NCI-H526 treated with DMSO at 0.1 percent for 48 hours (cell line): Measurements from ENCODE around the gene ARFGAP1.
"Not testable (repeated sequence)": the region's sequence is repeated elsewhere in the genome, so short reads cannot be mapped to it uniquely, and the experiment has no call there.

Experiments used
- DNase-seq: peaks from one replicate; lab custom pipeline; 2025; lab: John Stamatoyannopoulos, UW

The ARFGAP1 gene

DNA sequence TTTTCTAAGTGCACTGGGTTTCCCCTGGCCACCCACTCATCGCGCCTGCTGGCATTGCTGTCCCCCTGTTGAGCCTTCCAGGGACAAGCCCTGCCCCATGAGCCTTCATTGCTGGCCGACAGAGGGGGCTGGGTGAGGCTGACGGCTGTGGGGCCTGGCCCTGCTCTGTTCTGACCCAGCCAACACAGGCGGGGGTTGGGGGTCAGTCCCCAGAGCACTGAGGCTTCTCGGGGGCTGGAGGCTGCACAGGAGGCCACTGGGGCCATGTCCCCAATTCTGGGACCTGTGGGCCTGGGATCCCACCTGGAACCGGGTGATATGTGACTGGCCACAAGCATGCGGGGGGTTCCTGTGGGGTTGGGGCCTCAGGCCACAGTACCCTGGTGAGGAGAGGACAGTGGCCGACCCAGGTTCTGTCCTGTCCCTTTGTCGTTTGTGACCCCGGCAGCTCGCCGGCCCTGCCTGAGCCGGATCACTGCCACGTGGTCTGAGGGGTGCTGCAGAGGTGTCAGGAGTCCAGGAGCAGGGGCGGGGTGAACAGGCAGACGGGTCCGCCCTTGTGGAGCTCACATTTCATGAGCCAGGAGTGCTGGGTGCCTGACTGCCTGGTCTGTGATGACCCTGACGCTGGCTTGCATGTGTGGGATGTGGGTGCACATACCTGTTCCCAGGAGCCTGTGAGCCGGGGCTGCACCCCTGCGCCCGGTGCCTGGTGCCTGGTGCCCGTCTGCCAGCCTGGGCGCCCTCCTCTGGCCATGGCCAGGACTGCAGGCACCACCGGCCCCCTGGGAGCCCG is 18.3 kb downstream of the ARFGAP1 start:
- peak; percentile 34 for DNase-seq

DNA sequence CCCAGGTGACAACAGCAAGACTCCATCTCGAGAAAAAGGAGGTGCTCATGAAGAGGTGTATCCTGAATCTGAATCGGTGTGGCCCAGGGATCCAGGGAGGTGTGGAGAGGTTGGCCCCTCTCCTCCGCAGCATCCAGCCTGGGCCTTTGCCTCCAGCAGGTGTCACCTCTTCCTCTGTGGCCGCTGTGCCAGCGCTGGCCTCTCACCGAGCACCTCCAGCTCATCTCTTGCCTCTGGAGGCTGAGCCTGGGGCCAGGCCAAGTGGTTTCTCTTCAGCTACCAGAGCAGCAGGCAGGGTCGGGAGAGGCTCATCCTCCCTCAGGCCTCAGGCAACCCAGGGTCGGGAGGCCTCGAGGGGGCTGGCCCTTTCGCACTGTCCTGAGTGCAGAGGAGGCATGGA is 19.2 kb downstream of the ARFGAP1 start:
- DNase-seq, result no peak

DNA sequence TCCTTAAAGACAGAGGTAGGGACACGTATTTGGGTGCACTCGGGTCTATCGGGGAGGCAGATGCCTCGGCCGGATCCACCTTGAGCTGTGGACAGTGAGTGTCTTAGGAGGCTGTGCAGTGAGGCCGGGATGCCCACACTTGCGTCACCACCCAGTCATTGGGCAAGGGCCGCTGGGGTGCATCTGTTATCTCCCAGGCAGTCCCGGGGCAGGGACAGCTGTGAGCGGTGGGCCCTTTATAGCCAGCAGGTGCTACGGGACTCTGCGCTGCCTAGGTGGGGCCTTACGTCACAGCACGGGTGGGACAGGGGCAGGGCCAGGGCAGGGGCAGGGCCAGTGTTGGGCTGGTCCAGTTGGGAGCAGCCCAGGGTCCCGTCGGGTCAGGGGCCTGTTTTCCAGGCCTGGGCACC is 19.7 kb downstream of the ARFGAP1 start:
- no peak for DNase-seq

DNA sequence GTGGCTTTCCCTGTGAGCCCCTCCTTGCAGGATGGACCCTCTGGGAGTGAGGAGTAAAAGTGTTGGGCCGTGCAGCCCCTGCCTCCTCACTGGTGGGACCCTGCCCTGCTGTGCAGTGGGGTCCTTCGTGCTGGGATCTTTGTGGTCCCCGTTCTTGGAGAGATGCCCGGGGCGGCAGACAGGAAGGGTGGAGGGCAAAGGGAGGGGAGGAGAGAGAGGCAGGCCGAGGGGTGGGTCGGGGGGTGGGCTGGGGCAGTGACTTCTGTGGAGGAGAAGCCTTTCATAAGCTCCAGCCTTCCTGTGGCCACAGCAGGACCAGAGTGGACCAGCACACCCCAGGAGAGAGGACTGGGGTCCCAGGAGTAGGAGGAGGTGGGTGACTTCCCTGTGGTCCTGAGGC is 20.3 kb downstream of the ARFGAP1 start, which contains the start of gene COL20A1:
TSS of gene COL20A1 (plus strand) at position 283 of the 400 bp plus-strand sequence. CDS start 1,922 bp downstream, outside the sequence.
- no peak for DNase-seq

DNA sequence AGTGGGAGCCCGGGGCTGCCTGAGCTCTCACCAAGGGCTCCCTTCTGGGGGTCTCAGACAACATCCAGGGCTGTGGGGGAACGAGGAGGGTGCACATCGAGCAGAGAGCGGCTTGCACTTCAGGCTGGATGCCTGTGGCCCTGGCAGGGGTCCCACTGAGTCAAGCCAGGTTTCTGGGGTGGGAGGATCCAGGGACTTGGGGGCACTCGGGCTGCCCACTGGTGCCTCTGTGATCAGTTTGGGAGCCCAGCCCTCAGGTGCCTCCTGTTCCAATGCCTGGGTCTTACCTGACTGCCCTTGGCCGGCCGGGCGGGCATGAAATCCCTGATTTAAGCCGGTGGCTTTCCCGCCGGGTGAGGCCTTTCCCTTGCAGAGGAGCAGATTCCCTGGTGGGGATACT is 20.8 kb downstream of the ARFGAP1 start:
- DNase-seq, result no peak

DNA sequence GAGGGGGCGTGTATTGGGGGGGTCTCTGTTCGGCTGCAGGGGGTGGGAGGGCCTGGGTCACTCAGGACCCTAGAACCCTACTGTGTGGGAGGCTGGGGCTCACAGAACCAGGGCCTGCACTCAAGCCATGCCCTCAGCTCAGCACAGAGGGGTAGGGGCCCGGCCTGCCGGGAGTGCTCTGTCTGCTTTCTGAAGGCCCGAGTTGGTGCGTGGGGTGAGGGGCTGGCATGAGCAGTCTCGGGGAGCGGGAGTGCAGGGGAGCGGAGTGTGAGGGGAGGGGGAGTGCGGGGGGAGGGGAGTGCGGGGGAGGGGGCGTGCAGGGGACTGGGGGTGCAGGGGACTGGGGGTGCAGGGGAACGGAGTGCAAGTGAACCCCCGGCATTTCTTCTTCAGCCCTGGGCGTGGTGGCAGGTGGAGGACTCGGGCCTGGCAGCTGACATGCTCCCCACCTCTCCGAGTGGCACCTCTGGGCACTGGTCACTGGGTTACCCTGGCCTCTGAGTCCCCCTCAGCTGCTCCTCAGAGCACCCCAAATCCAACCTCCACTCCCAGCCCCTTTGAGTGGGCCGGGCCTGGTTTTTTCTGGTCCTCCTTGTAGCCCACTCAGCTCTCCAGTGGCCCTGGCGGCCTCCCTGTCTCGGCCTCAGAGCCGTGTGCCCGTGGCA is 21.4 kb downstream of the ARFGAP1 start:
- DNase-seq, result no peak

DNA sequence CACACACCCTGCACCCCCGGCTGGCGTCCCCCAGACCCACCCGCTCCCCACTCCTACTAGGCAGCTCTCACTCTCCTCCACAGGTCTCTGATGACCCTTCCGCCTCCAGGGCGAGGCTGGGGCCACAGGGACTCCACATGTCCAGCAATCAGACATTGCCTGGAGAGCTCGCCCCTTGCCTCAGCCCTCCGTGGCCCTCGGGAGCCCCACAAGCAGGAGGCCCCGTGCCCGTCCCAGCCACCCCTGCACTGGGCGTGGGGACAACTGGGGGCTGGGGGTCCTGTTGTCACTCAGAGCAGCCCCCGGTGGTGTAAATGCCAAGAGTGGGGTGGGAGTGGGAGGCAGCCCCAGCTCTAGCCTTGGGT is 21.9 kb downstream of the ARFGAP1 start:
- DNase-seq, result no peak

DNA sequence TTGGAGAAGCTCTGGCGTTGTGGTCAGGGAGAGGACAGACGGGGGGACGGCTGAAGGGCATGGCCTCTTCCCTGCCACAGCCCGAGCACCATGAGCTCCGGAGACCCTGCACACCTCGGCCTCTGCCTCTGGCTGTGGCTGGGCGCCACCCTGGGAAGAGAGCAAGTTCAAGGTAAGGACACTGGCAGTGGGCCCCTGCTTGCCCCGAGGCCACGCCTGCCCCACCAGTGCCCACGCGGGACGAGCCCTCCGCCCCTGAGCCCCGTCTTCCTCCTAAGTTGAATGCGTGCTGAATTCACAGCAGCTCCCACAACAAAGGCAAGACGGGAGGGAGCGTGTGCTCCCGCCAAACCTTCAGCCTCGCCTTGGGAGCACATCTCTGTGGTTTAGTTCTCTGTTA is 22.4 kb downstream of the ARFGAP1 start:
- no peak for DNase-seq

DNA sequence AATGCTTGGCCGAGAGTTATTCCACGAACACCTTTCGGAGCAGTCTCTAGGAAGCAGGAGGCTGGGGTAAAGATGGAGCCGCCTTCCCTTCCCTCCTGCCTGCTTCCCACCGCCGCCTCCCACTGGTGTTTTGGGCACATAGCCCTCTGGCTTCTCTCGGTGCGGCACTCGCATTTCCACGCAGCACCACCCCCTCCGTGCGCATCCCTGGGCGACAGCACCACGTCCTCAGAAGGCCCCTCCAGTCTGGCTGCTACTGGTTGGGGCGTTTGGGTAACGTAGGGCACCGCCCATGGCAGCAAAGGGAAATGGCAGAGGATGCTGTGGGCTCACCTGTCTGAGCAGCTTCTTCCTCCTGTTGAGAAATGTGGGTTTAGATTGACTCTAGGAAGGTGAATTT is 22.8 kb downstream of the ARFGAP1 start:
- DNase-seq, result peak; percentile 15

DNA sequence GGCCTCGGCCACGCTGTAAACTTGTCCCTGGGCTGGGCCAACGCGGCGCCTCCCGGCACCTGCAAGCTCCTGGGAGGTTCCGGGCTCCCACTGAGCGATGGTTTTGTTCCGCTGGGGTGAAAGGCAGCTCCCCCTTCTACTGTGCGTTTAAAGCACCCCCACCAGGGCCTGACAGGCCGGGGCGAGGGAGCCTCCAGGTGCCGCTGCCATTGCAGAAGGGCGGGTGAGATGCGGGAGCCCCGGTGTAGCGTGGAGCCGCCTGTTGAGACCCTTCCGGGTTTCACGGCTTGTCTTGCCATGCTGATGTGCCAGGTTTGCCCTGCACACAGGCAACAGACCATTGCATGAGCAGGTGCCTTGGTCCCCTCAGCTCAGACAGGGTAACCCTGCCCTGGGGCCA is 23.2 kb downstream of the ARFGAP1 start:
- DNase-seq, result no peak

DNA sequence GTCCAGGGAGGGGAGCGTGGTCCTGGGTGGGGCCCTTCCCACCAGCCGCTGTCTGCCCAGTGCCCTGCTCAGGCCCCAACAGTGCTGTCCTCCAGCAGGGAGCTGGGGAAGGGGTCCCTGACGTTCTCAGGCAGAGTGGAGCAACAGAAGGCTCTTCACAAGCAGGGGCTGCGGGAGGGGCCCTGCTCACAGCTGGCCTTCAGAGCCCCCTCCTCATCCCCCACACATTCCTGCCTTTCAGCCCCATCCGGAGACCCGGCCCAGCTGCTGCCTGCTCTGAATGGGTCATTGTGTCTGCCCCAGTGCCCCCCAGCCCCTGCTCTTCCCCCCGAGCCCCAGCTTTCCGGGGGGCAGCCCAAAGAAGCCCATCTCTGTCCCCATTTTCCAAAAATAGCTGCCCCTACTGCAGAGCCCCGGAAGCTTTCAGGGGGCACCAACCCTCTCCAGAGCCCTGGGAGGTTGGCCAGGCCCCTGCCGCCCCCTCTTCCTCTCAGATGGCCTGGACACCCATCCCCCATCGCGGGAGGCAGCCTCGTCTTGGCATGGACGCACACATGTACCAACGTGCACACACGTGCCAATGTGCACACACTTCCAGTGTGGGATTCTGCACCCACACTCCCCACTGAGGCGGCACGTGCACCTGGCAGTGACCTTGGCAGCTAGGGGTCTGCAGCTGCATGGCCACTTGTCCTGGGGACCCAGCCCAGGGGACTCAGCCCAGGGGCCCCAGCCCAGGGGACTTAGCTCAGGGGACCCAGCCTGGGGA is 24.1 kb downstream of the ARFGAP1 start:
- no peak for DNase-seq

DNA sequence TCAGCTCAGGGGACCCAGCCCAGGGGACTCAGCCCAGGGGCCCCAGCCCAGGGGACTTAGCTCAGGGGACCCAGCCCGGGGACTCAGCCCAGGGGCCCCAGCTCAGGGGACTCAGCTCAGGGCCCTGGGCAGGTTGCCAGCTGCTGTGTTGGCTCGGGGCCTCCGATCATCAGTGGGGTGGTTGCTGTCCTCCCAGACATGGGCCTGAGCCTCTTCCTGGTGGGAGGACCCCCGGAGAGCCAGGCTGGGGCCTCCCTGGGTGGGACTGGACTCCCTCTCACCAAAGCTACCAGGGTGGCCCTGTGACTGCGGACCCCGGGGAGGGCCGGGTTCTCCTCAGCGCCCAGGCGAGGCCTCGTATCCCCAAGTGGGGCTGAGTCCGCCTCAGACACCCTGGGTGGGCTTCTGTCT is 24.8 kb downstream of the ARFGAP1 start:
- DNase-seq, result no peak

DNA sequence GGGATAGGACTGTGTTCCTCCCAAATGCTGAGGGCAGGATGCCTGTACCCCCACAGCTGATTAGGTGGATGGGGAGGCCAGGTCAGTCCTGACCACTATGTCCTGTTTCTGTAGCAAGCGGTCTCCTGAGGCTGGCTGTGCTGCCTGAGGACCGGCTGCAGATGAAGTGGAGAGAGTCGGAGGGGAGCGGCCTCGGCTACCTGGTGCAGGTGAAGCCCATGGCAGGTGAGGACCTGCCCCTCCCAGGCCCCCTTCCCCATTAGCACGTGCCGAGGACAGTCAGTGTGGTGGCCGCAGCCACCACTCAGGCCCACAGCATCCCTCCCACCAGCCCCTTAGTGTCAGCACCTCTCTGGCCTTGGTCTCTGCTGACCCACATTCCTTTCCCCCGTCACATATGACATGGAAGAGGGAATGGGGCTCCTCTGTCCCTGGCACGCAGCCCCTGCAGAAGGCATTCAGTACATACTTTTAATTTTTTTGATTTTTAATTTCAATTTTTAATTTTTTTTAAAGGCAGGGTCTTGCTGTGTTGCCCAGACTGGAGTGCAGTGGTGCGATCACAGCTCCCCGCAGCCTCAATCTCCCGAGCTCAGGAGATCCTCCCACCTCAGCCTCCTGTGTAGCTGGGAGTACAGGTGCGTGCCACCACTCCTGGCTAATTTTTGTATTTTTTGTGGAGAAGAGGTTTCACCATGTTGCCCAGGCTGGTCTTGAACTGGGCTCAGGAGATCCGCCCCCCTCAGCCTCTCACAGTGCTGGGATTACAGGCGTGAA is 25.4 kb downstream of the ARFGAP1 start:
- no peak for DNase-seq

DNA sequence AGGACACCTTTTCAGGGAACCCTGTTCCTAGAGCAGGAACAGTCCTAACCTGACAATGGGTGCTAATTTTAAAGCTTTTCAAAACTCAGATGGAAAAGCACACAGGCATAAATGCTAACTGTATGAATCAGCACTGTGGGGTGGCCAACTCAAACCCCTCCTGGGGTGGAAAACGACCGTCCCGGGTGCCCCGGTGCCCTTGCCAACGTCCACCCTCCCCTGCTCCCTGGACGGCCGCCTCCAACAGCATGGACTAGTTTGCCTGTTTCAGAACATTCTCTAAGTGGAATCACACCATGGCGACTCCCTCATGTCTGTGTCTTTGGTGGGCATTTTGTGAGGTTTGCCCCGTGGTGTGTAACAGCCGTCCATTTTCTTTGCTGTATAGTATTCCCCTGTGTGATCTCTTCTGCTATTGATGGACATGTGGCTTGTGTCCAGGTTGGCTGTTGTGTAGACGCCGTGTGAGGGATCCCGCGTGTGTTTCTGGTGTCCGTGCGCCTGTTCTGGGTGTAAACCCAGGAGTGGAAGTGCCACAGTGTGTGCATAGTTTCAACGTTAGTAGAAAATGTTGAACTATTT is 26.2 kb downstream of the ARFGAP1 start:
- no peak for DNase-seq

DNA sequence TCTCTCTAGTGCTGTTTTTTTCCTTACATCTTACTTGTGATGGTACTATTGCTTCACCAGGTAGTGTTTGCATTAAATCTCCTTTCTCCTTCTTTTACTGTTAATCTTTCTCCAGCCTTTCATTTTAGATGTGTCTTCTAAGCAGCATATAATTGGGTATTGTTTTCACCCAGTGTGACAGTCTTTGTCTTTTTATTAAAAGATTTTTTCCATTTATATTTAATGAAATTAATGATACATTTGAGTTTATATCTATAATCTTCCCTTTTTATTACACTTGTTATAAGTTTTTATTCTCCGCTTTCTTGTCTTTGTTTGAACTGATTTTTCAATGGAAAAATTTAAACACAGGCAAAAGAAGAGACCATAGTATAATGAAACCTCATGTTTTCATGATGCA is 29.1 kb downstream of the ARFGAP1 start:
- no peak for DNase-seq

DNA sequence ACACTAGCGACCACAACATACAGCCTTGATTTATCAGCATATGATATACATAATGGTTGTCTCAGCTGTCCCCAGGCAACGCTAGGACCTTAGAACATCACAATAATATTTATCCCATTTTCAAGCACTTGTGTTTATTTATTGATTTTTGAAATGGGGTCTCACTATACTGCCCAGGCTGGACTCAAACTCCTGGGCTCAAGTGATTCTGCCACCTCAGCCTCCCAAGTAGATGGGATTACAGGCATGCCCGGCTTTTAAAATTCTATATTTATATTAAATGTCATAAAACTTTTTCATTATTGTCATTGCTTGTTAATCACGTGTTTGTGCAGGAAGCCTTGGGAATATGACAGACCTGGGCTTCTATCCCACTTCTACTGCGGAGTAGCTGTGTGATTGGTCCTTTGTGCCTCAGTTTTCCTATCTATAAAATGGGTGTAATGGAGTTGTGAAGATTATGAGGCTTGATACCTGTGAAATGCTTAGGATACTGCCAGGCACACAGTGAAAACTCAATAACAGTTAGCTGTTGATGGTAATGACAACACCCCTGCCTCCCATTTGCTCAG is 30.6 kb downstream of the ARFGAP1 start:
- DNase-seq, result no peak

DNA sequence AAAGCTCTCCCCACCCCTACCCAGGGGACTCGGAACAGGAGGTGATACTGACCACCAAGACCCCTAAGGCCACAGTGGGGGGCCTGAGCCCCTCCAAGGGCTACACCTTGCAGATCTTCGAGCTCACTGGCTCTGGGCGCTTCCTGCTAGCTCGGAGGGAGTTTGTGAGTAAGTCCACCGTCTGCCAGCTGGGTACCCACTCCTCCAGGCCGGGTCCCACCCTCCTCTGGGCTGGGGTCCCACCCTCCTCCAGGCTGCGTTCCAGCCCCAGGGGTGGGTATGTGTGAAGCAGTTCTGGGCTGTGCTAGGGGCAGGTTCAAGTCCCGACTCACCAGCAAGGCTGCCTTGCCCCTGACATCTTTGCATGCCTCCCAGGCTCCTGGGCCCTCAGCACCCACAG is 32.8 kb downstream of the ARFGAP1 start:
- DNase-seq, result no peak

DNA sequence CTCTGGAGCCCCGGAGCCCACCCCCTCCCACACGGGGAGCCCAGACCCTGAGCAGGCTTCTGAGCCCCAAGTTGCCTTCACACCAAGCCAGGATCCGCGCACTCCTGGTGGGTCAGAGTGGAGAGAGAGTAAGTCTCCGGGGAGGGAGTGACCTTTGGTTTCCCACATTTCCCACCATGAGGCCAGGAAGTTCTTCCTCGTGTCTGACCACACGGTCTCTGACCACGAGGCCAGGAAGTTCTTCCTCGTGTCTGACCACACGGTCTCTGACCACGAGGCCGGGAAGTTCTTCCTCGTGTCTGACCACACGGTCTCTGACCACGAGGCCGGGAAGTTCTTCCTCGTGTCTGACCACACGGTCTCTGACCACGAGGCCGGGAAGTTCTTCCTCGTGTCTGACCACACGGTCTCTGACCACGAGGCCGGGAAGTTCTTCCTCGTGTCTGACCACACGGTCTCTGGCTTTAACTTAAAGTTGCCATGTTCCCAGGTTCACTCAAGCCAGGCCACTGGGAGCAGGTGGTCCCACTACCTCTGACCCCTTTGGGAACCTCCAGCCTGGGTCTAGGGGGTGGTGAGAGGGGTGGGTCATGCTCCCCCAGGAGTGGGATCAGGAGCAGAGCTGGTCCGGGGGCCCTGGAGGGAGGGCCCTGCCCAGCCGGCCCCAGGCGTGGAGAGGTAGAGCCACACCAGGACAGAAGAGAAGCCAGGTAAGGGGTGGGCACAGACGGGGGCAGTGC is 33.5 kb downstream of the ARFGAP1 start:
- DNase-seq, result not testable (repeated sequence)

DNA sequence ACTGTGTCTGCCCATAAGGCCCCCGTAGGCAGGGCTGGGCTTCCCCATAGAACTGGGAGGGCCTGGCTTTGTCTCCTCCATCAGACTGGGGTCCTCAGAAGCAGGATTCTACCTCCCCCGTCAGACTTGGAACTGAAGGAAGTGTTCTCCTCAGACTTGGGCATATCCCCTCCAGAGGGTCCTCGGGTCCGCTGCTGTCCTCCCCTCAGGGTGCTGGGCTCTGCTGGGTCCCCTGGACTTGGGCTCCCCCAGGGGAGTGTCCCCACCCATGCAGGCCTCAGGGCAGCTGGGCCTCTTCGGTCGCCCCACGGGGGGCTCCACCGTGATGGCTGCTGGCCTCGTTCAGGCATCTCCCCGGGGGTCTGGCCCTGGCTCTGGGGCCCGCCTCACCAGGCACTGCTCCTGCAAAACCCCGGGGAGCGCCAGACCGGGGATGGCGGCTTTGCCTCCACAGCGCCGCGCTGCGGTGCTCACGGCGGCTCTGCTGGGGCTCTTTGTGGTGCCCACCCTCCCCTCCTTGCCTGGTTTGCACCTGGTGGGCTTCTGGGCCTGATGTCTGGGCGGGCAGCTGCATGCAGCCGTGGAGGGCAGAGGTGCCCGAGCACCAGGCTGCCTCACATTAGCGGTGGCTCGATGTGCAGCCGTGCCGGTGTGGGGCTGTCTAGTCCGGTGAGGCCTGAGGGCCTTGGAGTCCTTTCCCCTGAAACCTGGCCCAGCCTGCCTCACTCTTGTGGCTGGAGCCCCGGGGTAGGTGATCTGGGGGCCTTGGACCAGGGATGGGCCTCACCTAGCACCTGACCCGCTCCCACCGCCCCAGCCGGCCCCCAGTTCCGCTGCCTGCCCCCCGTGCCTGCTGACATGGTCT is 34.3 kb downstream of the ARFGAP1 start:
- no peak for DNase-seq
